ENCODE results near the gene URGCP.
"Not testable (repeated sequence)": the region's sequence is repeated elsewhere in the genome, so short reads cannot be mapped to it uniquely, and the experiment has no call there.

Gene URGCP

GRCh38 chr7:43921423-43921822, 15.0 kb upstream of the URGCP start:
- DNase-seq (ENCODE audit: low read depth) = no peak

- DNase-seq (ENCODE audit: low read depth) = no peak
Observed at GRCh38 chr7:43915907-43916306, 9.5 kb upstream of the URGCP start.

DNA sequence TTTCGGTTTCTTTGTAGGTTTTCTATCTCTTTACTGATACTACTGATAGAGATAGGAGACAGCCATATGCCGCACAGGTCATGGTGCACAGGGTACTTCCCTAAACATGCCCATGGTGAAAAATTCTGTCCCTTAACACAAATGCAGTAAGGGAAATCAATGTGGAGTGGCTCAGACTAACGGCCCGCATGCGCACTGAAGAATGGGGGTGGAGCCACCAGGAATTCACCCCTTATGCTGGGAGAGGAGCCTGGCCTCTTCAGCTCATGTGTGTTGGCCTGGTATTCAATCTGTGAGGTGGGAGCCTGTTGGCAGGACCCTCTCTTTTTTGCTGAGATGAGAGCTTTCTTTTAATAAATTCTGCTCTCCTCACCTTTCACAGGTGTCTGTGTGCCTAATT, 8.4 kb upstream of the URGCP start:
- DNase-seq (ENCODE audit: low read depth) = no peak

- DNase-seq (ENCODE audit: low read depth) = no peak
Observed at GRCh38 chr7:43905956-43906330, 453 bp downstream of the URGCP start.

DNA sequence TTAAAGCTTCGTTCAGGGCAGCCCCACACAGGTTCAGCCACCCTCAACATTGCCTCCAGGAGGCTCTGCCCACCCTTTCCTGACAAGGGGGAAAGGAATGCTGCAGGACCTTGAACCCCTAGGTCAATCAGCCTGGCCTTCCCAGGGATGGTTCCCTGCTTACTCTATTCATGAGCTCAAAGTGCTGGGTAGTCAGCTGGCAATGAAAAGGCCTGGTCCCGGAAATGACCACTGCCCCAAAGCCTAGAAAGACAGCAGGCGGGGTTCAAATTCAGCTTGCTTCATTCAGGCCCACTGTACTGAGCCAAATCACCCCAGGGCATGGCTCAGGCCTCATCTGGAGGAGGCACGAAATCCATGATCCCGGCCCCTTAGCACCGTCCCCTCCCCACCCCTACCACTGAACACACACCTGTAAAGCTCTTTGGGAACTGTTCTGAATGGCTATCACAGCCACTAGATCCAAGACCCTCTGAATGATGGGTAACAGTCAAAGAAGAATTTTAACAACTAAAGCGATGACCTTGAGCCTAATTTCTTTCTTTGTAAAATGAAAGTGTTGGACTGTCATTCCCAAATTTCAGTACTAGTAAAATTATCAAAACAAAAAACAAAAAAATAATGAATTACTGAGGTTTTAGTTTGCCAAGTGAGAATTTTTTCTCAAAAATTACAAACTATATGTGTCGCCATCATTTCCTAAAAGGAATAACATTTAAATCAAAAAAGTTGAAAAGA, 1.0 kb downstream of the URGCP start:
- DNase-seq (ENCODE audit: low read depth) = no peak

- DNase-seq (ENCODE audit: low read depth) = no peak
Observed at GRCh38 chr7:43904533-43905208, 1.7 kb downstream of the URGCP start.

DNA sequence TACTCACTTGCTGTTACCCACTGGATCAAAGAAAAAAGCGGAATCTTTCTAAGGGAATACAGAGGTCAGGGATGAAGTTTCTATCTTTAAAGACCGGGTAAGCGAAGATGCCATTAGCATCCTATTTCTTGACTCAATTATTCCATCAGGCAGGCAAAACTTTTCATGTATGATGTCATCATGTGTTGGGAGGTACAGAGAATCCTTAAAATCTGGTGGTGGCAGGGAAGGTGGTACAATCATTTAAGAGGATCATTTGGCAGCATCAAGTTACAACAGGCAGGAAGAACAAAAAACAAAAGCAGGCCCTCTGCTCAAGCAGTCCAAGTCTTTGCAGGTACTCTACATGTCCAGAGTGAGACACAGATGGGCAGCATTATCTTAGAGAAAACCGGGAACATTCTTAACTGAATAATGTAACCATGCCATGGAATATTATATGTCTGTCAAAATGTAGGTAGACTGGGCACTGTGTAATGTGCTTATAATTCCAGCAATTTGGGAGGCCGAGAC, 3.8 kb downstream of the URGCP start:
- no peak for DNase-seq (ENCODE audit: low read depth)

GRCh38 chr7:43898571-43898970, 7.8 kb downstream of the URGCP start:
- not testable (repeated sequence) for DNase-seq (ENCODE audit: low read depth)

DNA sequence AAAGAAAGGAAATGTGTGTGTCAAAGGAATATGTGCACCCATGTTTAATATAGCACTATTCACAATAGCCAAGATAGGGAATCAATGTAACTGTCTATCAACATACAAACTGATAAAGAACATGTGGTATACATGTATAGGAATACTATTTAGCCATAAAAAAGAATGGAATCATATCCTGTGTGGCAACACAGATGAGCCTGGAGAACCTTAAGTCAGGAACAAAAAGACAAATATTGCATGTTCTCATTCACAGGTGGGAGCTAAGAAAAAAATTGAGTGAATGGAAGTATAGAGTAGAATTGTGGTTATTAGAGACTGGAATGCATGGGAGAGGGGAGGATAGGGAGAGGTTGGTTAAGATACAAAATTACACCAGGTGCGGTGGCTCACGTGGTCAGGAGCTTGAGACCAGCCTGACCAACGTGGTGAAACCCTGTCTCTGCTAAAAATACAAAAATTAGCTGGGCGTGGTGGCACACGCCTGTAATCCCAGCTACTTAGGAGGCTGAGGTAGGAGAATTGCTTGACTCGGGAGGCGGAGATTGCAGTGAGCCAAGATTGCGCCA, 10.5 kb downstream of the URGCP start:
- no peak for DNase-seq (ENCODE audit: low read depth)

- no peak for DNase-seq (ENCODE audit: low read depth)
Observed at GRCh38 chr7:43891069-43891955, 15.1 kb downstream of the URGCP start.

DNA sequence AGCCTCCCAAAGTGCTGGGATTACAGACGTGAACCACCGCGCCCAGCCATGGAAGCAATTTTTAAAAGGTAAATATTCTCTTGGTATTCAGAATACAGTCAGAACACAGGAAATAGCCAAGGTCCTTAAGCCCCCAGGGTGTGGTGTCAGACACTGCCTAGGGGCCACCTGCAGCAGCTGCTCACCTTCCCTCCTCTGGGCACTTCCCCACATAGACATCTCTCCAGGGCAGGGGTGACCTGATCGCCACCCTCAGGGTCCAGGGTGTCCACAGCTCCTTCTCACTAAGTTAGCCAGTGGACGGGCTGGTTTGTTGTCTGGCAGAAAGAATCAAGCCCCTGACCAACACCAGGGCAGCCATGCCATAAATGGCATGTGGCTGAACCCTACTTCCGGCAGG, 15.9 kb downstream of the URGCP start:
- no peak for DNase-seq (ENCODE audit: low read depth)

GRCh38 chr7:43888993-43889945, 17.1 kb downstream of the URGCP start:
- no peak for DNase-seq (ENCODE audit: low read depth)

GRCh38 chr7:43884617-43885016, 21.8 kb downstream of the URGCP start:
- DNase-seq (ENCODE audit: low read depth) = no peak

DNA sequence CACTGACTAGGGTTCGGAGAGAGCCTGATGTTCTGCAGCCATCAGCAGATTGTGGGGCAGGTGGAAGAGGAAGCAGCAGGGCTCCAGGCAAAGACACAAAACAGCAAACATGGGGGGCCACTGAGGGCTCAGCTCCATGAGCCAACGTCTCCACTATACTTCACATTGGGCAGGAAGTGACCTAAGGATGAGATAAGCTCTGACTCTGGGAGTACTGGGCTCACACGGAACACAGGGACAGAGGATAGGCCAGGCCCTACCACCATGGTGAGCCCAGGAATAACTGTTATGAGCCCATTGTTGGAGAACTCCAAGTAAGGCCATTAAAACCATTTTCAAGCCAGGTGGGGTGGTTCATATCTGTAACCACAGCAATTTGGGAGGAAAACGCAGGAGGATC, 22.2 kb downstream of the URGCP start:
- no peak for DNase-seq (ENCODE audit: low read depth)

- no peak for DNase-seq (ENCODE audit: low read depth)
Observed at GRCh38 chr7:43880596-43880995, 25.8 kb downstream of the URGCP start.

DNA sequence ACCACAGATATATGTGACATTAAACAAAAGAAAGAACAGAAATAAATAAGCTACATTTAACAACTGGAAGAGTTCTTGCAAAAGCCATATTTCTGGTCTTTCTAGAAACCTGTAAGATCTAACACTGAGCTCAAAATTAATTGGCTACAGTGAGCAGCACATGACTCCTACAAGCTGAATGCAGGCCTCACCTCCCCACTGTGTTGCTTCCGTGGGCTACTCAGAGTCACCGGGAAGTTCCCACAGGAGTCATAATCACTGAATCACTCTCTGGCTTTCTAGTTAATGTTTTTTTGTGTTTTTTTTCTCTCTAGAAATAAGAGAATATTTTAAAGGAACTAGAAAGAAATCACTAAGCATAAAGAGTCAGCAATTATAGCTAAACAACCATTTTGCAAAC, 26.9 kb downstream of the URGCP start:
- peak; percentile 44 for DNase-seq (ENCODE audit: low read depth)

DNA sequence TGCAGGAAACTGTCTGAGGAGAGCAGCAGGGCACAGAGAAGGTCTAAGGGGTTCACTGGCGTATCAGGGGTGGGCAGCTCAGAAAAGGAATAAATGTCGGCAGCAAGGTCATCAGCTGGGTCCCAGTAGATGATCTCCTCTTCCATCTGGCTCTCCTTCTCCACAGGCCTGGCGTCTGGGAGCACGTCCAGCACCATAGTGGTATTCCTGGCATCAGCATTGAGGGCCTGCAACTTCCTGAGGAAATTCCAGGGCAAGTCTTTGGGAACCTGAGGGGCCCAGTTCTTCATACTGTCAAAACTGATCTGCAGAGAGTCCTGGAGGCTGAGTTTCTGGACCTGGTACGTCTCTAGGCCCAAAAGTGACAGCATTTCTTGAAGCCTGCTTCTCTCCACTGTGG, 27.5 kb downstream of the URGCP start:
- DNase-seq (ENCODE audit: low read depth) = no peak

DNA sequence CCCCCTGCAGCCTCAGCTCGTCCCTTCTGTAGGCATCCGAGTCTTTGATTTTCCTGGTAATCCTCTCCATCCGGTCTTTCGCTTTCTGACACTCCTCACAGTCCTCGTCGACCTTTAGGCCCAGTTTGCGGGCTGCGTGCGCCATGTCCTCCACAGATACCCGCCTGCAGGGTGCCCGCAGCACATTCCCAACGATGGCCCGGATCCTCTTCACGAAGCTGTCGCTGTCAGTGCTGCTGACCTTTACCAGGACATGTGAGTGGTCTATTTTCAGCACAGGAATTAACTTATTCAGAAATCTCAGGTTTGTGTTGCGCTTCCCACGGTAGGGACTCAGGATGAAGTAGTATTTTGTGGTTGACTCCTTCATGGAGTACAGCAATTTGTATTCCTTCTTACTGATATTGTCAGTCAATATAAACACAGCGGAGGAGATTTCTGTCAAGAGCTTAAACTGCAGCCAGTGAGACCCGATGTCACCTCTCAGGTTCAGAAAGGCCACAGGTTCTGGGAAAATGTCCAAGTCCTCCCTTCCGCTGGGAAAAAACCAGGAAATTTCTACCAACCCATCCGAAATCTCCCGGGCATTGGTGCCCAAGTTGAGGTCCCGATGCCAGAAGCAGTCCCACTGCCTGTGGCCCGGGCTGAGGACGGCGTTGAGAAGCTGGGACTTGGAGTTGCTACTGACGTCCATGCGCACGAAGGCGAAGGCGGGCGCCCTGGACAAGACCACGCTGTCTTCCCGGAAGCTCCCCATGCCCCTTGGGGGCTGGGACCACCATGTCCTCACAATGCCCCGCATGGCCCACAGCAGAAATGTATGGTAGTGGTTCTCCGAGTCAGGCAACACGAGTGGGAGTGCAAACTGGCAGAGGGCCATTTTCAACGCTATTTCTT, 28.2 kb downstream of the URGCP start:
- DNase-seq (ENCODE audit: low read depth) = no peak

DNA sequence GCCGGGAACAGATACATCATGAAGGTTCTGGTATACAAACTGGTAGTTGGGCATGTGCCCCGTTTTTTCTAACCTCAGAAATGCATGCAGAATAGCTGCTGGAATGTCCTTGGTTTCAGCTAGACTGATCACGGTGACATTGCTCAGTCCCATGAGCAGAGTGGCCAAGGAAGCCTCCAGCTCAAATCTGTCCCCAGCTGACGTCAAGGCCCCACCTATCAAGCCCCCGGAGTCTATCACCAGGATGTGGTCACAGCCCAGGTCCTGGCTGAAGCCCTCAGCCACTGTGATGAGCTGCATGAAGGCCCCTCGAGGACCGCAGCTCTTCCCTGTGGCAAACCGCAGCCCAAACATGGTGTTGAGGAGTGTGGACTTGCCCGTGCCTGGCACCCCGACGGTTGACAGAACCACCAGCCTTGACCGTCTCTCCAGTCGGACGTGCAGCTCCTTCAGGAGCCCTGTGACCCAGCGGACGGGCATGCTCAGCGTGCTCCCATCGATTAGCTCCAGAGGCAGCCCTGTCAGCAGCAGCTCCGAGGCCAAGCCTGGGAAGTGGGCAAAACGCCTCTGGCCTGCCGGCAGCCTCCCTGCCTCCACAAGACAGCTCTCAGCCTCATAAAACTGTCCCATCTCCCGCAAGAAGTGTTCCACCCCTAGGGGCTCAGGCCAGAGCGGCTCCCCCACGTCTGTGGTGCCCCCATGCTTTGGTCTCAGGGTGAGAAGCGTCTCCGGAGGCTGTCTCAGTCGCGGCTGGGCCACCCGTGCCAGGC, 29.2 kb downstream of the URGCP start:
- DNase-seq (ENCODE audit: low read depth) = no peak
